GM23338 (cell line): ENCODE data around the gene SAFB. TPM values are rescaled to one million over a fixed set of nuclear protein-coding genes. Genes with fewer than 3 reads are reported as not detected.
"Not testable (repeated sequence)": the region's sequence is repeated elsewhere in the genome, so short reads cannot be mapped to it uniquely, and the experiment has no call there.

Experiments
- ATAC-seq: fragments of 200-7000 bp; cut with Tn5 transposase; 3 replicates; pipeline ENCODE4 v1.9.1; 2020
- DNase-seq: peaks from one replicate; pipeline ENCODE4 v3.0.0-alpha.2; 2015; ENCODE audit warnings: low spot score
- H2AFZ ChIP-seq: fragments of 200-600 bp; sonication (generic); 2 replicates; pipeline ENCODE4 v1.8.0; 2016; ENCODE audit warnings: antibody characterized with exemption, mild to moderate bottlenecking, moderate library complexity
- H3F3A ChIP-seq: fragments of 200-600 bp; sonication (generic); replicated peaks from 2 replicates; pipeline ENCODE4 v1.8.0; 2017; ENCODE audit warnings: antibody characterized with exemption, mixed run types, low read depth
- H3K27ac ChIP-seq: fragments of 200-600 bp; sonication (generic); 2 replicates; pipeline ENCODE4 v1.6.1; 2016; ENCODE audit warnings: low read depth
- H3K27me3 ChIP-seq: fragments of 200-600 bp; sonication (generic); 2 replicates; pipeline ENCODE4 v1.8.0; 2016; ENCODE audit warnings: mild to moderate bottlenecking, mixed run types, moderate library complexity; ENCODE audit not compliant: insufficient read depth
- H3K36me3 ChIP-seq: fragments of 200-600 bp; sonication (generic); 2 replicates; pipeline ENCODE4 v1.8.0; 2016; ENCODE audit warnings: mild to moderate bottlenecking; ENCODE audit not compliant: insufficient read depth
- H3K4me1 ChIP-seq: fragments of 200-600 bp; sonication (generic); 2 replicates; pipeline ENCODE4 v1.8.0; 2016; ENCODE audit warnings: mild to moderate bottlenecking, moderate library complexity; ENCODE audit not compliant: insufficient read depth
- H3K4me2 ChIP-seq: fragments of 200-600 bp; sonication (generic); 2 replicates; pipeline ENCODE4 v1.7.1; 2017; ENCODE audit warnings: mixed run types
- H3K4me3 ChIP-seq: fragments of 200-600 bp; sonication (generic); 2 replicates; pipeline ENCODE4 v1.6.1; 2016; ENCODE audit warnings: mixed run types
- H3K79me2 ChIP-seq: fragments of 200-600 bp; sonication (generic); replicated peaks from 2 replicates; pipeline ENCODE4 v1.8.0; 2017; ENCODE audit warnings: mild to moderate bottlenecking; ENCODE audit not compliant: insufficient read depth
- H3K9me2 ChIP-seq: fragments of 200-600 bp; sonication (generic); 2 replicates; pipeline ENCODE4 v1.8.0; 2017; ENCODE audit not compliant: insufficient read depth
- H4K20me1 ChIP-seq: fragments of 200-600 bp; sonication (generic); replicated peaks from 2 replicates; pipeline ENCODE4 v1.8.0; 2017; ENCODE audit warnings: mild to moderate bottlenecking; ENCODE audit not compliant: insufficient read depth
- H3K27ac Mint-ChIP-seq: 2 replicates; pipeline ENCODE4 v1.8.0; 2020; ENCODE audit warnings: inconsistent platforms, mild to moderate bottlenecking, moderate library complexity, mixed read lengths
- H3K27me3 Mint-ChIP-seq: 3 replicates; pipeline ENCODE4 v1.8.0; 2022; ENCODE audit warnings: low read depth, mild to moderate bottlenecking, moderate library complexity, mixed read lengths, inconsistent platforms; ENCODE audit not compliant: insufficient read depth, poor library complexity
- H3K36me3 Mint-ChIP-seq: 3 replicates; pipeline ENCODE4 v1.8.0; 2021; ENCODE audit warnings: low read depth, mild to moderate bottlenecking, inconsistent platforms, moderate library complexity, mixed read lengths
- H3K4me1 Mint-ChIP-seq: 3 replicates; pipeline ENCODE4 v1.8.0; 2020; ENCODE audit warnings: mild to moderate bottlenecking, inconsistent platforms, mixed read lengths
- H3K4me3 Mint-ChIP-seq: 3 replicates; pipeline ENCODE4 v1.8.0; 2021; ENCODE audit warnings: moderate library complexity, mild to moderate bottlenecking, inconsistent platforms, mixed read lengths
- H3K9me3 Mint-ChIP-seq: 3 replicates; pipeline ENCODE4 v1.8.0; 2020; ENCODE audit warnings: moderate library complexity, mild to moderate bottlenecking, inconsistent platforms, mixed read lengths
- CTCF ChIP-seq, 2 experiments: fragments of 200-600 bp in 1 of 2; sonication (generic) in 1 of 2; conservative IDR thresholded peaks; 2 replicates each; pipeline versions ENCODE4 v1.5.1 to v1.6.1; 2016 to 2017; ENCODE audit warnings: antibody characterized with exemption in 2 of 2, low read depth in 2 of 2, mild to moderate bottlenecking in 2 of 2, moderate library complexity in 1 of 2
- ETS1 ChIP-seq: IDR thresholded peaks from 2 replicates; pipeline ENCODE4 v1.6.1; 2016; ENCODE audit warnings: antibody characterized with exemption
- EZH2phosphoT487 ChIP-seq: fragments of 200-600 bp; sonication (generic); IDR thresholded peaks from one replicate; pipeline ENCODE4 v1.8.1; 2018; ENCODE audit warnings: antibody characterized with exemption; ENCODE audit not compliant: unreplicated experiment
- NANOG ChIP-seq: IDR thresholded peaks from 2 replicates; pipeline ENCODE4 v1.6.1; 2016; ENCODE audit warnings: antibody characterized with exemption, borderline replicate concordance
- STAT1 ChIP-seq: IDR thresholded peaks from one replicate; pipeline ENCODE4 v1.6.1; 2016; ENCODE audit warnings: antibody characterized with exemption; ENCODE audit not compliant: unreplicated experiment
- ZNF114 ChIP-seq: fragments of 250-450 bp; sonication (Bioruptor Pico); IDR thresholded peaks from 2 replicates; pipeline ENCODE4 v1.5.0; 2020; ENCODE audit warnings: mild to moderate bottlenecking, moderate library complexity
- ZNF462 ChIP-seq: fragments of 250-450 bp; sonication (Bioruptor Pico); IDR thresholded peaks from 2 replicates; pipeline ENCODE4 v1.5.0; 2020; ENCODE audit warnings: mild to moderate bottlenecking, moderate library complexity
- polyA plus RNA-seq: library from polyadenylated mRNA; unstranded; fragments of >200 nt; fragmentation: Nextera tagmentation; extraction: Ambion mirVana; gene quantifications from 2 replicates; pipeline ENCODE4 v1.2.1, GENCODE V29; 2016
- total RNA-seq: library from RNA; depleted of rRNA; stranded (reverse); fragments of >200 nt; shearing (Covaris generic); gene quantifications from 2 replicates; pipeline ENCODE4 v1.2.3, GENCODE V29; 2014

Gene SAFB
- total and polyA plus RNA-seq, 2 experiments from 2014 or later: 85.2 to 109 TPM

GRCh38 chr19:5608291-5608690 lies 14.6 kb upstream of the SAFB start (continued):
- TF ChIP-seq ZNF462 (CRISPR knock-in tag) (no peak), EZH2phosphoT487 (no peak), CTCF (conservative IDR thresholded peaks at IDR 0.05; ENCODE audit: low read depth in 2 of 2) (no peak), NANOG (no peak), ETS1 (no peak), STAT1 (no peak), ZNF114 (CRISPR knock-in tag) (no peak)

- not testable (repeated sequence) for H3F3A ChIP-seq, H3K4me3 ChIP-seq, ATAC-seq, H3K4me1 ChIP-seq, DNase-seq, H3K27ac ChIP-seq, H3K9me3 Mint-ChIP-seq, H2AFZ ChIP-seq, H3K27me3 ChIP-seq, H3K27me3 Mint-ChIP-seq, H3K4me3 Mint-ChIP-seq, H3K4me1 Mint-ChIP-seq, H3K4me2 ChIP-seq, H3K27ac Mint-ChIP-seq, H3K9me2 ChIP-seq
- peaks cover 92% of the 10 kb centered on the region for H3K36me3 Mint-ChIP-seq
- peaks cover 28% of the 10 kb centered on the region for H4K20me1 ChIP-seq
- H3K36me3 ChIP-seq: peaks cover 65% of the 10 kb centered on the region
- H3K79me2 ChIP-seq: peaks cover 44% of the 10 kb centered on the region
Observed at GRCh38 chr19:5608766-5609165, 14.1 kb upstream of the SAFB start.
